Esophagus muscularis mucosa (tissue), 4 donors: Measurements from ENCODE around the gene DEK. TPM values are rescaled to one million over a fixed set of nuclear protein-coding genes. Genes with fewer than 3 reads are reported as not detected.
"Not testable (repeated sequence)": the region's sequence is repeated elsewhere in the genome, so short reads cannot be mapped to it uniquely, and the experiment has no call there.

Source experiments
- DNase-seq: peaks from one replicate; pipeline ENCODE4 v3.0.0-alpha.2; 2017; ENCODE audit errors: extremely low spot score
- H3K27ac ChIP-seq, 4 donors: fragments of 200-600 bp; sonication (generic); replicated peaks in 1 of 4; 1 replicate in 3 of 4; 2 replicates in 1 of 4; pipeline ENCODE4 v1.5.1; 2016 to 2019; ENCODE audit warnings: mild to moderate bottlenecking in 1 of 4
- H3K27me3 ChIP-seq, 4 donors: fragments of 200-600 bp; sonication (generic); one replicate each; pipeline versions ENCODE4 v1.5.1 to v1.6.0; 2016 to 2019
- H3K36me3 ChIP-seq, 4 donors: fragments of 200-600 bp; sonication (generic); one replicate each; pipeline ENCODE4 v1.5.1; 2016 to 2019
- H3K4me1 ChIP-seq, 4 donors: fragments of 200-600 bp; sonication (generic); one replicate each; pipeline ENCODE4 v1.5.1; 2016 to 2019
- H3K4me3 ChIP-seq, 4 donors: fragments of 200-600 bp; sonication (generic); 1 replicate in 2 of 4; 2 replicates in 2 of 4; pipeline ENCODE4 v1.5.1; 2016 to 2019; ENCODE audit warnings: mild to moderate bottlenecking in 4 of 4, moderate library complexity in 1 of 4
- H3K9me3 ChIP-seq, 4 donors: fragments of 200-600 bp; sonication (generic); 1 replicate in 3 of 4; 2 replicates in 1 of 4; pipeline ENCODE4 v1.5.1; 2016 to 2019
- EP300 ChIP-seq: sonication (generic); formaldehyde crosslinking; IDR thresholded peaks from one replicate; pipeline ENCODE4 v1.6.1; 2017; ENCODE audit warnings: antibody characterized with exemption
- POLR2A ChIP-seq: fragments of 450-650 bp; IDR thresholded peaks from one replicate; pipeline ENCODE4 v1.6.1; 2017; ENCODE audit warnings: antibody characterized with exemption, moderate library complexity, mild to moderate bottlenecking, low read depth
- POLR2AphosphoS5 ChIP-seq, 2 donors: sonication (generic); formaldehyde crosslinking; IDR thresholded peaks; one replicate each; pipeline ENCODE4 v1.6.1; 2017; ENCODE audit warnings: antibody characterized with exemption in 2 of 2
- WGBS: methylation state at CpG from one replicate; pipeline ENCODE4 v1.1.5; 2018; 5-methylcytosine and 5-hydroxymethylcytosine counted together
- intact Hi-C: fragments of 100-400 bp; cut with DNase I; formaldehyde crosslinking; loops from one replicate; pipeline ENCODE4 v1.15.1; 2023
- small RNA-seq, 3 donors: library from RNA; depleted of rRNA; stranded (forward); fragments of <200 nt; gene quantifications; one replicate each; pipeline ENCODE3, GENCODE V24; 2016
- total RNA-seq, 4 donors: library from RNA; depleted of rRNA; stranded (reverse); fragments of >200 nt; gene quantifications; one replicate each; pipeline versions ENCODE4 v1.1.0 to v1.2.1, GENCODE V29; 2016
- TF ChIP-seq, protein P1 (sequence below), 3 experiments: fragments of 200-600 bp in 2 of 3; fragments of 450-650 bp in 1 of 3; sonication (generic) in 2 of 3; IDR thresholded peaks; one replicate each; pipeline ENCODE4 v1.5.1; 2017 to 2019; ENCODE audit warnings: antibody characterized with exemption in 3 of 3, mild to moderate bottlenecking in 2 of 3, moderate library complexity in 1 of 3

The DEK gene
- total RNA-seq, 4 donors from 2014 or later, result 134 to 189 (median 142) TPM

DNA sequence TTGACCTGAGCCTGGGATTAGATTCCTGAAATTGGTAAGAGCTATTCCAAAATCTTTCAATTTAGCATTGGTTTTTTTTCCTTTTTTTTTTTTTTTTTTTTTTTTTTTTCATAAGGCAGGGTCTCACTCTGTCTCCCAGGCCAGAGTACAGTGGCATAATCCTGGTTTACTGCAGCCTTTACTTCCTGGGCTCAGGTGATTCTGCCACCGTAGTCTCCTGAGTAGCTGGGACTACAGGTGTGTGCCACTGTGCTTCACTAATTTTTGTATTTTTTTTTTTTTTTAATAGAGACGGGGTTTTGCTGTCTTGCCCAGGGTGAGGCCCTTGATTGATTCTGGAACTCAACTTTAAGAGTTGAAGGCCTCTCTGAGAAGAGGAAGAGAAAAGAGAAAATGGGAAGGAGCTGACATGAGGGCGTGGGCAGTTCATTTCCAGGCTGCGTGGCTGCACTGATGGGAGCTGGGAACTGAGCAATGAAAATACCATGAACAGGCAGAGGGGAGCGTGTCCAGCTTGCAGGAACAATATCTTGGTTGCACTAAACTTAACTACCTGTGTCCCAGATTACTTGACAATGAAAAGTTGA, 84.5 kb downstream of the DEK start:
- TF ChIP-seq POLR2A, result no peak
- TF ChIP-seq, protein P1, sequence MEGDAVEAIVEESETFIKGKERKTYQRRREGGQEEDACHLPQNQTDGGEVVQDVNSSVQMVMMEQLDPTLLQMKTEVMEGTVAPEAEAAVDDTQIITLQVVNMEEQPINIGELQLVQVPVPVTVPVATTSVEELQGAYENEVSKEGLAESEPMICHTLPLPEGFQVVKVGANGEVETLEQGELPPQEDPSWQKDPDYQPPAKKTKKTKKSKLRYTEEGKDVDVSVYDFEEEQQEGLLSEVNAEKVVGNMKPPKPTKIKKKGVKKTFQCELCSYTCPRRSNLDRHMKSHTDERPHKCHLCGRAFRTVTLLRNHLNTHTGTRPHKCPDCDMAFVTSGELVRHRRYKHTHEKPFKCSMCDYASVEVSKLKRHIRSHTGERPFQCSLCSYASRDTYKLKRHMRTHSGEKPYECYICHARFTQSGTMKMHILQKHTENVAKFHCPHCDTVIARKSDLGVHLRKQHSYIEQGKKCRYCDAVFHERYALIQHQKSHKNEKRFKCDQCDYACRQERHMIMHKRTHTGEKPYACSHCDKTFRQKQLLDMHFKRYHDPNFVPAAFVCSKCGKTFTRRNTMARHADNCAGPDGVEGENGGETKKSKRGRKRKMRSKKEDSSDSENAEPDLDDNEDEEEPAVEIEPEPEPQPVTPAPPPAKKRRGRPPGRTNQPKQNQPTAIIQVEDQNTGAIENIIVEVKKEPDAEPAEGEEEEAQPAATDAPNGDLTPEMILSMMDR (IDR thresholded peaks at IDR 0.05), result no peak
- no peak for TF ChIP-seq EP300
- no peak for TF ChIP-seq POLR2AphosphoS5 (IDR thresholded peaks at IDR 0.05)
- intact Hi-C loops, result no loop called here
- H3K27me3 ChIP-seq, result no peaks in the 10 kb centered on the region
- H3K4me3 ChIP-seq, result no peak overlapping the region
- WGBS, result 76% methylated on average over 5 of the region's 5 CpGs
- DNase-seq, result no peak
- no peaks in the 10 kb centered on the region for H3K9me3 ChIP-seq
- H3K36me3 ChIP-seq, result peaks cover 0 to 12% (median 7%) of the 10 kb centered on the region in 4 donors
- no peaks in the 10 kb centered on the region for H3K4me1 ChIP-seq
- H3K27ac ChIP-seq, result no peak overlapping the region

DNA sequence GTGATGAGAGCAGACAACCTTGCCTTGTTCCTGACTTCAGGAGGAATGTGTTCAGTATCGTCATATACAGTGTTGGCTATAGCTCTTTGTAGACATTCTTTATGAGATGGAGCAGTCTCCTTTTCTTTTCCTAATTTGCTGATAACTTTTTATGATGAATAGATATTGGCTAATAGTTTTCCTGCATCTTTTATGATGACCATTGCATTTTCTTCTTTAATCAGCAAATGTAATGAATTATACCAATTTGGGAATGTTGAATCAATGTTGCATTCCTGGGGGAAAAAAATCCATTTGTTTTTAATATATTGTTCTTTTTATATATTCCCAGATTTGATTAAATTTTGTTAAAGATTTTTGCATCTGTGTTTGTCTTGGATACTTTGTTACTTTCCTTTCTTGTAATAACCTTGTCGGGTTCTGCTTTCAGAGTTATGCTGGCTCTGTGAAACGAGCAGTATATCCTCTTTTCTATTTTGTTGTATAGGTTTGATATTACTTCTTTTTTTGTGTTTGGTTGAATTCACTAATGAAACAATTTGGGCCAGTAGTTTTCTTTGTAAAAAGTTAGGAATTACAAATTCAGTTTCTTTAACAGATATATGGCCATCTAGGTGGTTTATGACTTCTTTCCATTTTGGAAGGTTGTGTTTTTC, 85.2 kb downstream of the DEK start:
- H3K27ac ChIP-seq, result no peak overlapping the region
- DNase-seq, result no peak
- H3K27me3 ChIP-seq, result no peaks in the 10 kb centered on the region
- no peak for TF ChIP-seq POLR2AphosphoS5 (IDR thresholded peaks at IDR 0.05)
- TF ChIP-seq EP300, result no peak
- TF ChIP-seq, protein P1 (IDR thresholded peaks at IDR 0.05), result no peak
- no peak for TF ChIP-seq POLR2A
- no peaks in the 10 kb centered on the region for H3K4me1 ChIP-seq
- 79% methylated on average over 3 of the region's 3 CpGs for WGBS
- intact Hi-C loops, result no loop called here
- no peaks in the 10 kb centered on the region for H3K9me3 ChIP-seq
- H3K36me3 ChIP-seq, result peaks cover 0 to 19% (median 11%) of the 10 kb centered on the region in 4 donors
- H3K4me3 ChIP-seq, result no peak overlapping the region

DNA sequence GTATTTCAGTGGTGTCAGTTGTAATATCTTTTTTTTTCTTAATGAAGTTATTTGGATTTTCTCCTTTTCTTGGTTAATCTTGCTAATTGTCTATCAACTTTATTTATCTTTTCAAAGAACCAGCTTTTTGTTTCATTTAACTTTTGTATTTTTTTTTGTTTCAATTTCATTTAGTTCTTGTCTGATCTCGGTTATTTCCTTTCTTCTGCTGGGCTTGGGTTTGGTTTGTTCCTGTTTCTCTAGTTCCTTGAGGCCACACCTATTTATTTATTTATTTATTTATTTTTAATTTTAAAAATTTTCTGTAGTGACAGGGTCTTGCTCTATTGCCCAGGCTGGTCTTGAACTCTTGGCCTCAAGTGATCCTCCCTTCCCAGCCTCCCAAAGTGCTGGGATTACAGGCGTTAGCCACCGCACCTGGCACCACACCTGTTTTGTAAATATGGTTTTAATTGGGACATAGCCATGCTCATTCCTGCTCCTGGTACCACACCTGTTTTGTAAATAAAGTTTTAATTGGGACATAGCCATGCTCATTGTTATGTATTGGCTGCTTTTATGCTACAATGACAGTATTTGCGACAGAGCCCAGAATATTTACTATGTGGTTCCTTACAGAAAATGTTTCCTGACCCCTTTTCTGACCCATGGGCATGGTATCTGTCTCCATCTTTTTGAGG, 86.9 kb downstream of the DEK start:
- TF ChIP-seq POLR2A (no peak), EP300 (no peak), POLR2AphosphoS5 (IDR thresholded peaks at IDR 0.05) (no peak)
- TF ChIP-seq, protein P1 (IDR thresholded peaks at IDR 0.05), result no peak

DNA sequence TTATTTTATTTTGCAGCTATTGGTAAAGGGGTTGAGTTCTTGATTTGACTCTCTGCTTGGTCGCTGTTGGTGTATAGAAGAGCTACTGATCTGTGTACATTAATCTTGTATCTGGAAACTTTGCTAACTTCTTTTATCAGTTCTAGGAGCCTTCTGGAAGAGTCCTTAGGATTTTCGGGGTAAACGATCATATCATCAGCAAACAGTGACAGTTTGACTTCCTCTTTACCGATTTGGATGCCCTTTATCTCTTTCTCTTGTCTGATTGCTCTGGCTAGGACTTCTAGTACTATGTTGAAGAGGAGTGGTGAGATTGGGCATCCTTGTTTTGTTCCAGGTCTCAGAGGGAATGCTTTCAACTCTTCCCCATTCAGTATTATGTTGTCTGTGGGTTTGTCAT, 88.1 kb downstream of the DEK start:
- intact Hi-C loops, H3K4me3 ChIP-seq, DNase-seq, H3K9me3 ChIP-seq, H3K27ac ChIP-seq, H3K4me1 ChIP-seq, H3K27me3 ChIP-seq: not testable (repeated sequence)
- whole genome bisulfite sequencing, result 82% methylated on average over 4 of the region's 4 CpGs
- H3K36me3 ChIP-seq, result peaks cover 0 to 31% (median 16%) of the 10 kb centered on the region in 4 donors

More for the DNA sequence above, 86.9 kb downstream of the DEK start:
- Histone ChIP-seq H3K9me3 (no peaks in the 10 kb centered on the region), H3K4me3 (no peak overlapping the region), H3K36me3 (peaks cover 0 to 25% (median 13%) of the 10 kb centered on the region in 4 donors), H3K4me1 (no peaks in the 10 kb centered on the region), H3K27me3 (no peaks in the 10 kb centered on the region), H3K27ac (no peak overlapping the region)
- DNase-seq, result no peak
- intact Hi-C loops, result no loop called here
- WGBS, result 91% methylated on average over 4 of the region's 4 CpGs

Small RNAs within 50 kb of the gene (small RNA-seq; reads per million reads assigned to genes)
- 0 reads per million in 3 donors for gene AL138825.1
- gene RF00019, result 0 reads per million in 3 donors
- 0 reads per million in 3 donors for gene RNU6-263P

Other genes starting within 250 kb of the DEK start
- 1 to 10 TPM in 2 of 4 donors, under 1 TPM in 2; 0.50 to 1.2 (median 0.93) TPM for gene NHLRC1, start 141.9 kb downstream of the DEK start, total RNA-seq
- 1 to 10 TPM; 6.3 to 9.6 (median 8.4) TPM for gene TPMT, start 109.5 kb downstream of the DEK start, total RNA-seq
- gene KDM1B, start 109.1 kb downstream of the DEK start, total RNA-seq, result 10 to 100 TPM; 10.3 to 13.2 (median 11.7) TPM
- gene RNF144B, start 122.8 kb upstream of the DEK start, total RNA-seq, result 10 to 100 TPM in 3 of 4 donors, 1 to 10 TPM in 1; 6.6 to 20.0 (median 12.1) TPM